Fibroblast of skin of right quadriceps (primary cell): Measurements from ENCODE around the gene PICALM.

ENCODE experiments used
- DNase-seq: peaks from one replicate; pipeline ENCODE4 v3.0.0-alpha.2; 2013

The PICALM gene

DNA sequence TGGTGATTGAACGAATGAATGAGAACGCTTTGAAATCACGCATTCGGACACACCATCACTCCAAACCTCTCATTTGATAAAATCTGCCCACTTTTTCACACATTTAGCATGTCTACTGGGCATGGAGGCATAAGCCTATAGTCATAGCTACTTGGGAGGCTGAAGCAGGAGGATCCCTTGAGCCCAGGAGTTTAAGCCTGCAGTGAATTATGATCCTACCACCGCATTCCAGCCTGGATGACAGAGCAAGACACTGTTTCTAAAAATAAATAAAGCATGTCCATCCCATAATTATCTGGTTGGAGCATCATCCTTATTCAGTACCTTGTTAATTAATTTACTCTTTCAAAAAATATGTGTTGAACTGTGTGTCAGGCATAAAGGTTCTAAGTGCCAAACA lies 3.3 kb upstream of the PICALM start:
- peak; percentile 59 for DNase-seq

DNA sequence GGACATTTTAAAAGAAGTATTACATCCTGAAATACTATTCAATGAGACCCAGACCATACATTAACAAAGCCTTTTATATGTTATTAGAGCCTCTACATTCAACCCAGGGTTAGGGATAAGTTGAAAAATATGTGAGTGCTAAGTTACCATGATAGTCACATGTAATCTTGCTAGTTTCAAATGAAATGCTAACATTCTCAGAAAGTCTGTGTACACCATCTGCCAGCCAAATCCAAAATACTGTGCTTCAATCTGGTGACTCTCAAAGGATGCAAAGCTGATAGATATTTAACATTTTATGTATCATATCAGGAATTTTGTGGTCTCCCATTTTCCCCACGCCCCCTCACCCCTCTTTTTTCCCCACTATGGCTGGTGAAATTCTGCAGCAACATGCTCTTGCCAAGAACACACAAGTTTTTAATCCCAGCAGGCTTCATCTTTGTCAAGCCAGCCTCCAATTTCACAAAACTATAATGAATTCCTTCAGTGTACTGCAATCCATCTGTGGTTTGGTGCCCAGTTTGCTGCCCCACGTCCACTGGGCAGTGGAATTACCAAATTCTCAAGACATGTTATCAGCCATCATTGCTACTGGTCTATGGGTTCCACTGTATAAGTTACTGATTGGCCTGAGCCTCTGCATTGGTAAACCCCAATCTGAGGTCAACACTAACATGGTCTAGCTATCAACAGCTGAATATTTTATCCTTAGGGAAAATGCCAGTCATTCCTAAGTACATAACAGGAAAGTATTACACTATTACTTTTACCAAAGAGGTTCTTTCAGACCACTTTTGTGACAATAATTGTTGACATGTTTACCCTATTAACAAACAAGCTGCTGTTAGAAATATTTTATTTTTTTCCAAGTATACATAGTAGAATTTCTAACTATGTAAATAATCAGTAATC lies 1.5 kb upstream of the PICALM start:
- DNase-seq: peak; percentile 36

DNA sequence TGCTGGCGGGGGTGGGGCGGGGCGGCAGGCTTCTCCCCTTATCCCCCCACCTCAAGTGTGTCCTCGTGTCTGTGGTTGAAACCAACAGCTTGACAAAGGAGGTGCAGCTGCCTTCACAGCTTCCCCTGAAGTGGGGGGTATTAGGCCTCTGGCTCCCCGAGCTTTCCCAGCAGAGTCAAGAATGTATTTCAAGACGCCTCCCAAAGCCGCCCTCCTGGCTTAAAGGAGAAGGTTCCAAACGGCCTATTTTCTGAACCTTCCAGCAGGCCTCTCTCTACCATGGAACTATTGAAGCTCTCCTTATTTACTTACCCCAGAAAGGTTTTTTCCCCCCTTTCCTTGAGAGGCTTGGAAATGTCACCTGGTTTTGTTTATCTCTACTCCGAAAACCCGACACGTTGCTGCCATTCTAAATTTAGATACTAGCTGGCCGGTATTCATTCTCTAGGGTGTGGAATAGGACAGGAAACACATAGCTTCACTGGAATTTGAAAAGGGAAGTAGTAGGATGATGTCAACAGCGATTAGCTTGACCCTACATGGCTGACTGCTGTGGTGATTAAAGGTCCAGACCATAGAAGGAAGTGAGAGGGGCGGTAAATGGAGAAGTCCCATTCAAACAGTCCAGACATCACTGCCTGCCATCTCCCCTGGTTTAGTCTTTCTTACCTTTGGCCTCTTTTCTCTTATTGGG lies 671 bp upstream of the PICALM start:
- peak; percentile 98 for DNase-seq

DNA sequence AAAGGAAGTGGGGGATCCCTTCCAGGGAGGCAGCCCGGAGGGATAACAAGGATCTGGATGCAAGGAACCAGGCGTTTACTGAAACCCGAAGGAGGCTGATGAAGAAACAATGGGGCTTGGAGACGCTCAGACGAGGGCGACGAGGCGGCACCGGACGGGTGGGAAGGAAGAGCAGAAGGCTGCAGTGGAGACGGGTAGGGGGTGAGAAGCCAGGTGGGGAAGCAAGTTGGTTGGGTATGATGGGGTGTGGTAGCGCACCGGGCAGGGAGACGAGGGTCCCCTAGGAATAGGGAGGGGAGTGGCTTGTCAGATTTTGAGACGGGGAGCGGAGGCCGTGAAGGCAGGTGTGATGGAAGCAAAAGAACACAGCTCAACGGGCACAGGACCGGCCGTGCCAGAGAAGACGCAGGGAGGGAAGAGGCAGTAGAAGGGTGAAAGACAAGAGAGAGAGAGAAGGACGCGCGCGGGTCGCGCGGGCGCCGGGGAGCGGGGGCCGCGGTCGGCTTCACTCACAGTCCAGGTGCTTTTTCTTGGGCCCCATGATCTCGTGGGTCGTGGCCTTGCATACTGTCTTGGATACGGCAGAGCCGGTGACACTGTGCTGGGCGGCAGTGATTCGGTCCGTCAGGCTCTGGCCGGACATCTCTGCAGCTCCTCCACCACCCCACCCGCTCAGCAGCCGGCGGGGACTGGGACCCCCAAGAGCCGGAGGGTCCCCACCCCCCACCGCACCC lies 579 bp downstream of the PICALM start:
- DNase-seq: no peak

DNA sequence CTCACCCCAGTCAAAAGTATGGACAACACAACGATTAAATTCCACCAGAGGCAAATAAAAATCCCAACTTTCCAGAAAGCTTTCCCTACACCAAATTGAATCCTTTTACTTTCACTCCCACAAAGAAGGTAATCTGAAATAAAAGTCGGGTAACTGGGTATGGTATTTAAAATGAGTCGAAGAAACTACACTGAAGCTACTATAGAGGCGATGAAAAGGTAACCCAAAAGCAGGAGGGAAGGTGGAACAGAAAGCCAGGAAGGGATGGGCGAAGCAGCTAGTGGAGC lies 1.1 kb downstream of the PICALM start:
- DNase-seq: no peak

DNA sequence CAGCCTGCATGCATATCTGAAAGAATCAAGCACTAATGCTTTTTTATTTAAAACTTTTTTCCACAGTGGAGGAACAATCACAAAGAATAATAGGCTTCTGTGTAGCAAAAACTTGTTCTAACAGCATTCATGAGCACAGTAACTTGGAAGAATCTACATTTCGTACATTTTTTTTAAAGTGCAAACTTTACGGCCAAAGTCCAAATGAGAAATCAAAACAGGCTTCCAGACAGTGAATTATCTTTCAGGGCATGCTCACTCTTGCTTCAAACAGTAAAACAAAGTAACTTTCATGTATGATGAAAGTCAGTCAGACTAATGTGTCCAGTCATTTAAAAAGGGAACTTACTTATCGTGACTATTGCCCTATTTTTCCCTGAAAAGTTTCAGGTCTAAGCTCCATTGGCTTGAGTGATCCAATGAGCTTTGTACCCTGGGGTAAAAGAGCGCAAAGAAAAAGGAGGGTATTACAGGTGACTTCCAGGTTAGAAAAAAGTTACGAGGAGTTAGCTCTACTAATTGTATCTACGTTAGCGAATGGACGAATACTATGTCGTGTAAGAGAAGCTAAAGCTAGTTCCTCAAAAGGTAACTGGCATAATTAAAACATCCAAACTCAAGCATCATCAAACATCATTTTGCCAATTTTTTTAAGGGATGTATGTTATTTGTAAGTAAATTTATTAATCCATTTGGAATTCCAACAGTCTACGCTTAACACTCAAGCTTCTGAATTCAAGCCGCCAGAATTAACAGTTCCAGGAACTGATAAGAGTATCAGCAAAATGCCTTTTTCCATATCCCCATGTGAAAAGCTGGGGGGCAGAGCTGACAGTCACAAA lies 1.7 kb downstream of the PICALM start:
- DNase-seq: no peak

DNA sequence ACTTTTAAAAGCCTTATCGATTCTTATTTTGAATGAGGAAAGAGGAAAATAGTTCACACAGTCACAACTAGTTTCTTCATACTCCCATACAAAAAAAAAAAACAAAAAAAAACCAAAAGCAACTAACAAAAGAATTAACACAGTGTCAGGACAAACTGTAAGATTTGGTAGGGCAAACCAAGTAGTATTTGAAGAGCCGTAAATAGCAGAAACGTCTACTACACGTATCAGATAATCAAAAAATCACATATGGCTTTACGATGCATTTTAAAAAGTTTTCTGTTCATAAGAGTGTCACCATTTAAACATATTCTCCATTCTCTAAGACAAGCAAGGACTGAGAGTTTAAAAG lies 2.3 kb downstream of the PICALM start:
- DNase-seq: no peak

DNA sequence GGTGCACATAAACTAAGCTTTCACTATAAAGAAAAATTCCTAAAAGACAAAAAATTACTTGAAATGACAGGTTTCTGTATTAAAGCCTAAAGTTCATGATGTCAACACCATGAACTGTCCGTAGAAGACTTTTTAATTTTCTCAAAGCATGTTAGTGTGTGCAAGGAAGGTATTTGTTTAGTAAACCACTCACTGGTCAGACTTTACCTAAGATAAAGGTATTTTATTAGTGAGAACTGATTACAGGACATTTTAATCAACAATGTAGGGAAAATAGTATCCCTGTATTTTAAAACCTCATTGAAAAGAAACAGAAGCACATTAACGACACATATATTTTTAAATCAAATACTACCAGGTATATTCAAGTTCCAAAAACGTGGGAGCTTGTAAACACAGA lies 2.9 kb downstream of the PICALM start:
- DNase-seq: no peak

DNA sequence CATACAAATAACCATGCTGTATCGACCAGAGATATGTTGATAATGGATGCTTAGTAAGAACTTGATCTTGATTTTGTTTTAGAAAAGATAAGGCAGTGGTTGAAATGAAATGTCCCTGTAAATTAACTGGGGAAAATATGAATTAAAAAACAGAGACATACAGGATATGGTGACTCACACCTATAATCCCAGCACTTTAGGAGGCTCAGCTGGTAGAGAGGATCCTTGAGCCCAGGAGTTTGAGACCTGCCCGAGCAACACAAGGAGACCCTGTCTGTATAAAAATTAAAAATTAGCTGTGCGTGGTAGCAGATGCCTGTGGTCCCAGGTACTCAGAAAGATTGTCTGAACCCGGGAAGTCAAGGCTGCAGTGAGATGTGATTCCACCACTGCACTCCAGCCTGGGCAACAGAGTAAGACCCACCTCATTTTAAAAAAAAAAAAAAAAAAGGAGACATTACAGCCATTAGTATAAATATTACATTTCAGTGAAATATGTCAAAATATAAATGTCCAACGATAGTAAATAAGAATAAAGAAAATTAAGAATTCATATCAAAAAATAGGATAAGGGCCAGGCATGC lies 4.6 kb downstream of the PICALM start:
- peak; percentile 35 for DNase-seq

DNA sequence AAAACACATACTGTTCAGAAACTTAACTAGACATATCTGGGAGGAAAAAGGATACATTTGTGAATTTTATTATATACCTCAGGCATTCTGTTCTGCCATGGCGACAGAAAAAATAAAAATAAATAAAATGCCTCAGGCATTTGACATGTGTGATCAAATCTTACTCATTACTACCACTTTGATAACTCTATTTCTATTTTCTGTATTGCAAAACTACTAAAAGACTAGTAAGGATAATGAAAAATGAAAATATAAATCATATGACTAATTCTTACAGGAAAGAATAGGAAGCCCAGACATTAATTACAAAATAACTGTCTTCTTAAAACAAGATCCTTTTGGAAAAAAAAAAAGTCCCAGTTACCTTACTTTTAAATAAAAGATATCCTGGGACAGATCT lies 5.3 kb downstream of the PICALM start:
- peak; percentile 56 for DNase-seq

DNA sequence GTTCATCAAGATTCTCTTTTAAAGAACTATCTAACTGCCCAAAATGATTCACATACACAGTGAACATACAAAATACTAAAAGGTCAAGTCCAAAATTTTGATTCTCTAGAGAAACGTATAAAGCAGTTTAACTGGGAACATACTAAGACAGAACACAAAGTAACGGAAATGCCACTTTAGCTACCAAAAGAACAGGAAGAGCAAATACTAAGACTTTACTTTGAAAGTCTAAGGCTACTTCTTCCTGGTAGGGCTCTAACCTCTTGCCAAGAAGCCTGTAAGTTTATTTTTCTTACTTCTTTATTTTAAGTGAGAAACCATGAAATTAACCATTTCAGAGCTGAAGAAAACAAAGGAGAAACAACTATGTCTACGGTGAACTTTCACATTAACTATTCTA lies 6.2 kb downstream of the PICALM start:
- DNase-seq: no peak

DNA sequence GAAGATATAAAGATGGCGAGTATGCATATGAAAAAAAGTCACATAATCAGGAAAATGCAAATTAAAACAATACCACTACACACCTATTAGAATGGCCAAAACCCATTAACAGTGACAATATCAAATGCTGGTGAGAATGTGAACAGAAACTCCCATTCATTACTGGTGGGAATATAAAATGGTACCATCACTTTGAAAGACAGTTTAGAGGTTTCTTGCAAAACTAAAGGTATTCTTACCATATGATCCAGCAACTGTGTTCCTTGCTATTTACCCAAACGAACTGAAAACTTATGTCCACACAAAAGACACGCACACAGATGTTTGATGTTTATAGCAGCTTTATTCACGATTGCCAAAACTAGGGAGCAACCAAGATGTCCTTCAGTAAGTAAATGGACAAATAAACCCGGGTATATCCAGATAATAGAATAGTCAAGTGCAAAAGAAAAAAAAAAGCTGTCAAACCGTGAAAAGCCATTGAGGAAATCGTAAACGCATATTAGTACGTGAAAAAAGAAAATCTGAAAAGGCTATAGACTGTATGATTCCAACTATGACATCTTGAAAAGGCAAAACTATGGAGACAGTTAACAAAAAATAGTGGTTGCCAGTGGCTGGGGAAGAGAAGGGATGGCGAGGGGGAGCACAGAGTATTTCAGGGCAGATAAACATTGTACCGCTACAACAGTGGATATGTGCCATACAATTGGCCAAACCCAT lies 7.2 kb downstream of the PICALM start:
- DNase-seq: no peak

DNA sequence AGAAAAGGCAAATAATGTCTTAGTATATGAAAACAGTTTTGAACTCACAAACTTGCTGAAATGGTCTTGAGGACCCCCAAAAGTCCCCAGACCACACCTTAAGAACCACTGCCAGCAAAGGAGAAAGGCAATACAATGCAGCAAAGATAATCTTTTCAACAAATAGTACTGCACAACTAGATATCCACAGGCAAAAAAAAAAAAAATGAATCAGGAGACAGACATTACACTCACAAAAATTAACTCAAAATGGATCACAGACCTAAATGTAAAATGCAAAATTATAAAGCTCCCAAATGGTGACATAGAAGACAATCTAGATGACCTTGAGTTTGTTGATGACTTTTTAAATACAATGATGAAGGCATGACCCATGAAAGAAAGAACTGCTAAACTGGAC lies 8.3 kb downstream of the PICALM start:
- no peak for DNase-seq

DNA sequence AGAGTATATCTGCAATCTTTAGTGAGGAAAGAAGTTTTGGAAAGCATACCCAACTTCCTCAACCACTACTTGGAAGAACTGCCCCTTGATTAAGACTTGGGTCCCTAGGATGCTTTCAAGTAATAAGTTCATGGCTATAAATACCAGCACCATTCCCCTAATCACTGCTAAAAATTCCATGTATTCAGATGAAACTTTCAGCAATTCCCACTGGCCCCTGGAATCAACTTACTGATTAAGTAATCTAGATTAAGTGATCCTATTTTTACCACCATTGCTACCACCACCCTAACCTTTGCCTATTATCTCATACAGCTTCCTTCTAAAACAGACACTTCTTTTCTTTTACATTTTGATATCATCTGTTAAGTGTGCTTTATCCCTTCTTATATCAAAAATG lies 10.5 kb downstream of the PICALM start:
- no peak for DNase-seq

DNA sequence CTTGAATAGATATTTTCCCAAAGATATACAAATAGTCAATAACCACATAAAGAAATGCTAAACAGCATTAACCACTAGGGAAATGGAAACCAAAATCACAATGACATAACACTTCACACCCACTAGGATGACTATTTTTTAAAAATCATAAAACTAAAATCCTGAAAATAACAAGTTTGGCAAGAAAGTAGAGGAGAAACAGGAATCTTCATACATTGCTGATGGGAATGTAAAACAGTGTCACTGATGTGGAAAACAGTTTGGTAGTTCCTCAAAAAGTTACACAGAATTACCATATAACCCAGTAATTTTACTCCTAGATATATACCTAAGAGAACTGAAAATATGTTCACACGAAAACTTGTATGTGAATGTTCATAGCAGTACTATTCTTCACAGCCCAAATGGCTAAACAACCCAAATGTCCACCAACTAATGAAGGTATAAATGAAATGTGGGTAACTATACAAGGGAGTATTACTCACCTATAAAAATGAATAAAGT lies 12.5 kb downstream of the PICALM start:
- DNase-seq: no peak

DNA sequence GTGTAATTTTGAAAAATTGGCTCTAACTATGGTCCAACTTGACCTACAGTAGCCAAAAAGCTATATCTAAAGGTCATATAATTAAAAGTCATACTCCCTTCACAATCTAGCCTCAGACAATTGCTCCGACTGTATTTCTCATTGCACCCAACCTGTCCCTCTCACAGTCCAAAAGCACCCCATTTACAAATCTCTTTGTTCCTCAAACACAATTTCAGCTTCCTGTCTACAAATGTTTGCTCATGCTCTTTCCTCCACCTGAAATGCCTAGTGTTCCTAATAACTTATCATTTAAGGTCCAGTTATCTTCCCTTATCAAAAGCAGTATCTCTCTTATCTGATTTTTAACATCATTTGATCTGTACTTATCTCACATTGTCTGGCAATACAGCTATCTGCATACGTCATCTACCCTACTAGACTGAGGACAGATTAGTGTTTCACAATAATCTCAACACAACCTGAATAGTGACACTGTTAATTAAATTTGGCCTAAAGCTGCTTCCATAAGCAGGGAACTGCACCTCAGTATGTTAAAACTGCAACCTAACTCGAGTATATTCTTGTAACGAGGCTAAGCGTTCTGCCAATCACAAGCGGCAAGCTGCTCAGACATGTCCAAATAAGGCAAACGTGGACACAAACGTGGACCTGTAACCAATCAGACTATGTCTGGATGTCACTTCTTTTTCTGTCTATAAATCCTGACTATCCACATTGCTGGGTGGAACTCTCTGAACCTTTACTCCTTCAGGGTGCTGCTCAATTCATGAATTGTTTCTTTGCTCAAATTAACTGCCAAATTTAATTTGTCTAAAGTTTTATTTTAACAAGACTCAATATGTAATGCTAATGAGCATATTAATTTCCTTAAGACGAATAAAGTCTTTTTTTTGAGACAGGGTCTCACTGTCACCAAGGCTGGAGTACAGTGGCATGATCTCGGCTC lies 15.9 kb downstream of the PICALM start:
- DNase-seq: no peak

DNA sequence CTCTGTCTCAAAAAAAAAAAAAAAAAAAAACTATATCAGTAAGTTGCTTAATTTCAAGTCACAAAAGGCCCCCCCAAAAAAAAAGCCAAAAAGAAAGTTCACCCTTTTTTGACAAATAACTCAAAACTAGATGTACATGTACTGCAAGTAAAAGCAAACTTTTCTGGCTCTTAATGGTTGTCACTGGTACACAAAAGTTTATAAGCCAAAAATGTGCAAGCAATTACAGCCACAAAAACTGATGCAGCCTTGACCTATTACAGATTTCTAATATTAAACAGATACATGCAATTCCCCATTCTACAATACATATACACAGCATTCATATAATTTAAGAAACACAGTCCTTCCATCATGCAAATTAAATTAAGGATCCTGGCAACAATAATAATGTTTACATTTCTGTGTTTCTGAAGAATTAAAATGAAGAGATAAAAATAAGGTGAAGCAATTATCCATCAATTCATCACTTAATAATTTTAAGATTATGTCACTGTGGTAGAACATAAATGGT lies 18.6 kb downstream of the PICALM start:
- no peak for DNase-seq

DNA sequence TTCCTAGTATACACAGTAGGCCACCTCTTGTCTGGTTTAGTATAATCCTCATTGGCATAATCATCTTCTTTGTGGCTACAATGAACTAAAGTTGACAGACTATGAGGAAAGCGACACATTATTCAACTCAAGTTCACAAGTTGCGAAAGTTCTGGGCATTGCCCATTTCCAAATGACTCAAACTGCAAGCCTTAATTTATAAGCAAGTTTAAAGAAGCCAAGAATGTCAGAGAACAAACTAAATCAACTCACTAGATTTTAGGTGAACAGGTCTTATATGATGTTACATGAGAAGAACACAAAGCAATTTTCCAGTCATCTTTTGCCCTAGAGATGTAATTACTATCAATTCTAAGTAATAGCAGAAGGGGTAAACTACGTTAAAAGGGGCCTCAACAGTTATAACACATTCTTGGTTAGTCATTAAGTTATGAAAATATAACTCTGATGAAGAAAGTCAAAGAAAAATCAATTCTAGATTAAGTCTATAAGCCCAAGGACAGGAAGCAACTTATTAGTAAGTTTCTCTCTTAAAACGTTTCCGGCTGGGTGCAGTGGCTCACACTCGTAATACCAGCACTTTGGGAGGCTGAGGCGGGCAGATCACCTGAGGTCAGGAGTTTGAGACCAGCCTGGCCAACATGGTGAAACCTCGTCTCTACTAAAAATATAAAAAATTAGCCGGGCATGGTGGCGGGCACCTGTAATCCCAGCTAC lies 21.5 kb downstream of the PICALM start:
- DNase-seq: peak; percentile 64

DNA sequence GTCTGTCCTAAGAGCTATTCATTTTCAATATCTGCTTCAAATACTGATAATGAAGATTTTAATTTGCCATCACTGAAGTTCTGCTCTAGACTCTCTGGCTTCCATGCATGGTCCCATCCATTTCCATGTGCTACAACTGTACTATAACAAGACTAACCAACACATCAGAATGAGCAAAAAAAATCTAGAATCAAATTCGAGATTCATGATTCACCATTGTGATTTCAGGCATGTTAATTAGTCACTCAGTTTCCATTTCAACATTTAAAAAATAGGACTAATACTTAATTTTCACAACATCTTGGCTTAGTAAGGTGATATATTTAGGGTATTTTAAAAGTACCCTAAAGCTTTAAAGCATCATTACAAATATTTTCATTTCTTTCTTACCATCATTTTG lies 22.8 kb downstream of the PICALM start:
- no peak for DNase-seq
